Anterior cingulate cortex (tissue), 58 donors: ENCODE results near the gene GPX7.
A peak's percentile ranks its signal among the peaks of the same experiment; 100 is the strongest.
"Not testable (repeated sequence)": the region's sequence is repeated elsewhere in the genome, so short reads cannot be mapped to it uniquely, and the experiment has no call there.

ENCODE experiments used
- DNase-seq, 58 donors: peaks; one replicate each; lab custom pipeline; 2025; lab: John Stamatoyannopoulos, UW

The GPX7 gene

DNA sequence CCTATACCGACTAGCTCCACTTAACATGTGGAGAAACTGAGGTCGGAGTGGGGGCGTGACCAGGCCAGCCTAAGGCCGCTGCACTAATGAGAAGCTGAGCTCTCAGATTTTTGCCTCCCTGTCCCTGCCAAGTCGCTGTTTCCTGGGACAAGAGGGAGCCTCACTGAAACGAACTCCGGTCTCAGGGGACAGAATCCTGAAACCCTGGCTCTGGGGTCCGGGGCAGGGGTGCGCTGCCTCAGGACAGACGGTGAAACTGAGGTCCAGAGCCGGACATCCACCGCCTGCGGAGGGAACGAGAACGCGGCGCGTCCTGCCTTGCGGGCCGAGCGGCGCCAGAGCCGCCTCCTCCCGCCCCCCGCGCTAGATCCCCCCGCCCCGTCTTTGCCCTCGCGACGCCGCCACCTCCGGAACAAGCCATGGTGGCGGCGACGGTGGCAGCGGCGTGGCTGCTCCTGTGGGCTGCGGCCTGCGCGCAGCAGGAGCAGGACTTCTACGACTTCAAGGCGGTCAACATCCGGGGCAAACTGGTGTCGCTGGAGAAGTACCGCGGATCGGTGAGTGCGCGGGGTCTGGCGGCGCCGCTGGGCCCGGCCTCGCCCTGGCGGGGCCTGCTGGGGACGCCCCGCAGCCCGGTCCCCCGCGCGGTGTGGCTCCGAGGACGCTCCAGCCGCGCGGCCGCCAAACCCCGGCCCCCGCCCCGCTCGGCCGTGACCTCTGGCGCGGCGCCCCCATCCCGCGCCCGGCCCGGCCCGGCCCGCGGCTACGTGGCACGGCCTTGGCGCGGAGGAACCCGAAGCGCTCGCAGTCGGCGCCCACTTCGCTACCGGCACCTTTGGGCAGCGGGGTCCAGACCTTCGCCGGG, at the start of gene GPX7:
Gene GPX7, plus strand, starts transcription at position 381 of the 865 bp plus-strand sequence. Its CDS starts 39 bp downstream, at position 420.
- DNase-seq: peak in 47 of 58 donors; percentile 2 to 56 (median 28)

DNA sequence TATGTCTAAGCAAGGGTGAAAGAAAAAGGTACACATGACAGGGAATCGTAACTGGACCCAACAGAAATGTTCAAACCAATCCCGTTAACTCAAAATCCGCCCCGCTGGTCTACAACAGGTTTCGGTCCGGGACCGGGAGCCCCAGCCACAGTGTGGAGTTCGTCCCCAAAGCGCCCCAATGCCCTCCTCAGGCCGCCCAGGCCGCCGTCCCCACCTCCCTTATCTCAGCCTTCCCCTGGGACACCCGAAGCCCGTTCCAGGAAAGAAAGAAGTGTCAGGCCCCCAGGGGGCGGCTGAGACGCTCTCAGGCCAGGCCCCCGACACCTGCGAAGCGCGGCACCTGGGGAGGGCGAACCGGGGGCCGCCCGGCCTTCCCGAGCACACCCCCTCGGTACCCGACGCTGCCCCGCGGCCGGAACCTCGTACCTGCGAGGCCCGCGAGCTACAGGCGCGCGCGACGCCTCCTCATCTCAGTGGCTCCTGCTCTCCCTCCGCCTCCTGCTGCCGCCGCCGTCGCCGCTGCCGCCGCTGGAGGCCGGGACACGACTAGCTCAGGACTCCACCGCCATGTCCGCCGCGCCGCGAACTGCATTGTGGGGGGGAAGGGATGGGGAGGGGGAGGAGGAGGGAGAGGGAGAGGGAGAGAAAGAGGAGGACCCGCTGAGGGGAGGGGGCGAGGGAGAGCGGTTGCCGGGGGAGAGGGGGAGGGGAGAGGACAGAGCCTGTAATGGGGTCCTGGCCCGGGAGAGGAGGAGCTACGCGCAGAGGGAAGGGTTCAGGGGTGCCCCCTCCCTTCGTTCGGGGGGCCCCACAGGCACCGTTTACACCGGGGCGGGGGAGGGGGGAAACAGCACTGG, 49.4 kb upstream of the GPX7 start, which contains the start of gene TUT4:
Gene TUT4, minus strand, starts transcription at position 588 of the 857 bp plus-strand sequence. CDS start 26,812 bp downstream, outside the sequence.
- DNase-seq: peak; percentile 30 to 90 (median 79)

DNA sequence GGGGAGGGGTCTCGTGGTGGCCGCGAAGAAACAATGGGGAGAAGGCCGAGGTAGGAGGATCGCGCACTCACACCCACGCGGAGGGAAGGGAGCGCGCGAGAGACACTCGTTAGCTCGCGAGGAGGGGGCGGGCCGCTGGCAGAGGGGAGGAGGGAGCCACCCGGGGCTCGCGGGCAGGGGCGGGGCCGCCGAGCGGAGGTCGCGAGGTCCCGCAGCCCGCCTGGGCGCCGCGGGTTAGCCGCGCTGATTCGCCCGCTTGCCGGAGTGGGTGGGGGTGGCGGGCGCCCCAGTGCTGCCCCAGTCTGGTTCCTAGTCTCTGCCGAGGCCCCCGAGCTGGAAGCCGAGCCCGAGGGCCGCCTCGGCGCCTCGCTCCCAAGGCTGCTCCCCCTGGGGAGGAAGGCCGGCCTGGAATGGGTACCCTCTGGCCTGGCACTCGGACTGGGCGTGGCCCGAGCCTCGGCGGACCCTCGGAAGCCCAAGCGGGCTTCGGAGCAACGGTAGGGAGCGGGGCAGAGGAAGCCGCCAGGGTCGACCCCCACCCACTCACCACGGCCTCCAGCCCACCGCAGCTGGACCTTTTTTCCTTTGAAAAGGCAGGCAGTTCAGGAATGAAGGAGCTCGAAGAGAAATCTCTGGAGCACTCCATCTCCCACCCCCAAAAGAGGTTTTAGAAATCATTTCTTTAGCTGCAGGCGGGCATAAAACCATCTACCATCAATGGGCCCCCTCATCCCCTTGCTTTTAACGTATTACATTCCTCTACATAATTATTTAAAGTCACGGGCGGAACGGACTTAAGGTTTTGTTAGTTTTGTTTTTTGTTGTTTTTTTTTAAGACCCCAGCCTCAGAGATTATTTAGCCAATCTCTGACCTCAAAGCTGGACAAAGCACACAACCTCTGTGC, 48.6 kb upstream of the GPX7 start:
- peak in 54 of 58 donors; percentile 43 to 90 (median 79) for DNase-seq

DNA sequence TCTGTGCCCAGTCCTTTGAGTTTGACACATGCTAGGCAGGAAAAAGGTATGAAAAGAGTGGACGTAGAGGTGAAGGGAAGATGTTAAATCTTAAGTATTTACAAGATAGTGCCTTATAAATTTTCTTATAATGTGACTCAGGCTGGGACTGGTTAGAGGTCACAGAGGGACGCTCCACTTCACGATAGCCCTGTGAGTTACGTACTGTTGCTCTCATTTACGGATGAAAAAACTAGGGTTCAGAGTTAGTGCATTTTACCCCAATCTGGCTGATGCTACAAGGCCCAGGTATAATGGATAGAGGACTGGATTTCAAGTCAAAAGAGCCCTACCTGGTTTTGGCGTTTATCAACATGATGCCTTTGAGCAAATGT, 47.9 kb upstream of the GPX7 start:
- no peak for DNase-seq

DNA sequence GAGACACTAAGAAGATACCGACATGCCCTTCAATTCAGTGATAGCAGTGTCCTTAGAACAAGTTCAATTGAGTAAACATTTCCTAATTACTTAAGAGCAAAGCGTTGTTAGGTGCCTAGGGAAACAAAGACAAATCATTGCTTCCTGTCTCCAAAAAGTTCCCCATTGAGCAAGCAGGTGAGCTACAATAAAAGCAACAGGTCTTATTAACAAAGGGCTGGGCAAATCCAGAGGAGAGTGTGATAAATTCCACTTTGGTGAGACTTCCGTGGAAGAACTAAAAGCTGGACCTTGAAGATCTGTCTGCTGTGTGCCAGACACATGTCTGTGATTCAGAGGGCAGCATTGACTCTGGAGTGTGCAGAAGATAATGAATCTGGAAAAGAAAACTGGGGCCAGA, 47.4 kb upstream of the GPX7 start:
- no peak for DNase-seq

DNA sequence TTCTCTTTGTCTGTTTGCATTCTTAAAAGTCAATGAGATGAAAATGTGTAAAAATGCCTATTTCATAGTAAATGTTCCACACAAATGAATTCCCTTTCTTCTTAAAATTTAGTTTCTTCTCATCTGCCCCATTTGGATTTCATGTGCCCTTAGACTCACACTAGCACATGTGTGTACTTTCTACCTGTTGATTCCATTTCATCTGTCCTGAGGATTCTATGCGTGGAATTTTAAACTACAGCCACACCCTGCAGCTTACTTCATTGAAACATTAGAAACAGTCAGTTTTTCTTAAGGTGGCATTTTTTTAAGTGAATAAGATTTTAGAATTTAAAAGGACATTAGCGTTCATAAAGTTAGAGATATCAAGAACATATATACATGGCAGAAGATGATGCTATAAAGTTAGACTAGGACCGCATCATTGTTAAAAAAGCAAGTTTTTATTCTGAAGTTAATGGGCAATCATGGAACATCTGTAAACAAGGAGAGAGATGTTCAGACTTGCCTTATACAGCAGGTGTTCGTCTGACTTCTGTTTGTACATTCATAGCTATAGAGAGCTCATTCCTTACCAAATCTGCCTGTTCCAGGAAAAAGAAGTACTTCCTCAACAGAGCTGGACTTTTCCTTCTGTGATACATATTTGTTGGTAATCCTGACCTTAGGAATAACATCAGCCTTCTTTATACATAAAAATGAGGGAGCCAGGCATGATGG, 45.4 kb upstream of the GPX7 start:
- DNase-seq: no peak

DNA sequence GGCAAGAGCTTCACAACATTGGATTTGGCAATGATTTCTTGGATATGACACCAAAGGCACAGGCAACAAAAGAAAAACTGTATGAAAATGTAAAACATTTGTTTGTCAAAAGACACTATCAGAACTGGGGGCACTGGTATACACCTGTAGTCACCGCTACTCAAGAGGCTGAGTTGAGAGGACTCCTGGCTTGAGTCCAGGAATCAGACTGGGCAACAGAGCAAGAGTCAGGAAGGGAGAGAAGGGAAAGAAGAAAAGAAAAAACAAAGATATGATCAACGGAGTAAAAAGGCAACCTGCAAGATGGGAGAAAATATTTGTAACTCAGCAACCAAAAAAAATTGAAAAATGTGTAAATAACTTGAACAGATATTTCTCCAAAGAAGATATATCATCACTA, 43.2 kb upstream of the GPX7 start:
- DNase-seq: no peak

DNA sequence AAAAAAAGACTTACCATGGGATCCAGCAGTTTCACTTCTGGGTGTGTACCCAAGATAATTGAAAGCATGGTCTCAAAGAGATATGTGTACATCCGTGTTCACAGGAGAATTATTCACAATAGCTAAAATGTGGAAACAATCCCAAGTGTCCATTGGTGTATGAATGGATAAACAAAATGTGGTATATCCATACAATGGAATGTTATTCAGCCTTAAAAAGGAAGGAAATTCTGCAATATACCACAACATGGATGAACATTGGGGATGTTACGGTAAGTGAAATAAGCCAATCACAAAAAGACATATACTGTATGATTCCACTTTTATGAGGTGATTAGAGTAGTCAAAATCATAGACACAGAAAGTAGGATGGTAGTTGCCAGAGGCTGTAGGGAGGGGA, 42.3 kb upstream of the GPX7 start:
- no peak for DNase-seq

DNA sequence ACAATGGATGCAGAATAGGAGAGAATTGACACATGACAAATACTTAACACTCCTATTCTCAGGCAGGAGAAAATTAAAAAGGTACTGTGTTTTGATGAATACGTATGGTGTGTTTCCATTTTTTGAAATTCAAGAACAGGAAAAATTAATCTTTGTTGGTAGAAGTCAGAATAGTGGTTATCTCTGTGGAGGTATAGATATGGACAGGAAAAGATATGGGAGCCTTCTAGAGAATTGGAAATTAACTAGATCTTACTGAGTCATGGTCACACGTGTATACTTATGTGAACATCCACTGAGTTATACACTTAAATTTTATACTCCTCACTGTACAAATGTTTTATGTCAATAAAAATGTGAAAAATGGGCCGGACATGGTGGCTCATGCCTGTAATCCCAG, 39.4 kb upstream of the GPX7 start:
- DNase-seq: no peak

DNA sequence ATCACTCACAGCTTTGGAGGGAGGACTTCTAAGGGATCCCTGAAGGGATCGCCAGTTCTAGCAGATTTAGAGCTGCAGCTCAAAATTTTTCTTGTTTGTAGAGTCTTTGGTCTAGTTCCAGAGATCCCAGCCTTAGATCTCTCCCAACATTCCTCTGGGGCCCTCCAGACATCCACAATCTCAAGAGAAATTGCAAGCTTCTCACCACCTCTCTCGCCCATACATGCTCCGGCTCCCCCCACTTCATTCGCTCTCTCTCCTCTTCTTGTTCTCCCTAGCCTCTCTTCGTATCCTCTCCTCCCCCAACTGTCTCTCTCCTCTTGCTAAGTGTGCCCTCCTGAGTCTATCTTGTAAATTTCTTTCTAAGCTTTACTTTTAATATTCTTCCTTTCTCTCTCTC, 34.2 kb upstream of the GPX7 start:
- DNase-seq: no peak

DNA sequence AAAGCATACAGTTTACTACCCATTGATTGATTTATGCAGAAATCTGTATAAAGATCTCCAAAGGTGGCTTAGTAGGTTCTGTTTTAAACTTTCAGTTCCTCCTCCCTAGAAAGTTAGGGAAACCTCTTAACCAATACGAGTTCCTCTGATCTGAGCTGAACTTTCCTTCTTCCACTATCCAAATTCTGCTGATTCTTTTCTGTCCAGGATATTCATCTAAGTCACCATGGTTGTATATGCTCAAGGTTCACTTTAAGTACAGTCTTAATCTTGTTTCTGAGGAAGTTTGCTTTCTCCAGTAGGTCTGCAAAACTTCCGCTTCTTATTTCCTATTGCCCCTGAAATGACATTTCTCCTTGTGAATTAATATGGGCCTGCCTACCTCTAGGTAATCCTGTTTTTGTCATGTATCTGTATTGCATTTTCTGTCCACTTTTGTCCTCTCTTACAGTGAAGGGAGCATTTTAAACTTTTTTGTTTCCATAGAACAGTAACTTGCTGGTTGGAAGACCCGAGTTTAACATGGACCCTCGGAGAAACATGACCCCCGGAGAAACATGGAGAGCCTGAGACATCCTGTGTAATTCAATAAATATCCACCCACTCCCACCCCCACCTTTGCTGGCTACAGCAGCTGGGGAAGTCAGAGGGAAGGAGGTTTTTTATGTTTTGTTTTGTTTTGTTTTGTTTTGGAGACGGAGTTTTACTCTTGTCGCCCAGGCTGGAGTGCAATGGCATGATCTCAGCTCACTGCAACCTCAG, 32.5 kb upstream of the GPX7 start:
- no peak for DNase-seq

DNA sequence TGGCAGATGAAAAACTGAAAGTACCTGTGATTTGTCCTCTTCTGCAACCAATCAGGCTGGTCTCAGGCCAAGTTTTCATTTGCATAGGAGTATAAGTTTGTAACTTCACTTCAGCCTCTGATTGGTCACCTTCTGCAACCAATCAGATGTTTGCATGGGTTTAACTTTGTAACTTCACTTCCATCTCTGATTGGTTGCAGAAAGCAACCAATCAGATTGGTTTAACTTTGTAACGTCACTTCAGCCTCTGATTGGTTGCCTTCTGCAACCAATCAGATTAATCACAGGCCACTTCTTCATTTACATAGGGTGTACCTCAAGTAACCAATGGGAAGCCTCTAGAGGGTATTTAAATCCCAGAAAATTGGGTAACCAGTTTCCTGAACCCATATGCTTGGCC, 30.4 kb upstream of the GPX7 start:
- DNase-seq: no peak

DNA sequence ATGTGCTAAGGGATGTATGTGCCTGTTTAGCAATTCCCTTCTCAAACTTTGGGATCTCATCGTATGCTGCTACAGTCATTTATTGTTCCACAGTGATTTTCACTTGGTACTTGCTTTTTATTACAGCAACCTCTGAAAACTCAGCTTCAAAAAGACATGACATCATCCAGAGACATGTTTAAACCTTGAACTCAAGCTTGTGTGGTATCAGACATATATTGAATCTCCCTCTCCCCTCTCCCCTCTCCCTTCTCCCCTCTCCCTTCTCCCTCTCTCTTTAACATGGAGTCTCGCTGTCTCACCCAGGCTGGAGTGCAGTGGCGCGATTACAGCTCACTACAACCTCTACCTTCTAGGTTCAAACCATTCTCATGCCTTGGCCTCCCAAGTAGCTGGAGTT, 29.8 kb upstream of the GPX7 start:
- DNase-seq: no peak

DNA sequence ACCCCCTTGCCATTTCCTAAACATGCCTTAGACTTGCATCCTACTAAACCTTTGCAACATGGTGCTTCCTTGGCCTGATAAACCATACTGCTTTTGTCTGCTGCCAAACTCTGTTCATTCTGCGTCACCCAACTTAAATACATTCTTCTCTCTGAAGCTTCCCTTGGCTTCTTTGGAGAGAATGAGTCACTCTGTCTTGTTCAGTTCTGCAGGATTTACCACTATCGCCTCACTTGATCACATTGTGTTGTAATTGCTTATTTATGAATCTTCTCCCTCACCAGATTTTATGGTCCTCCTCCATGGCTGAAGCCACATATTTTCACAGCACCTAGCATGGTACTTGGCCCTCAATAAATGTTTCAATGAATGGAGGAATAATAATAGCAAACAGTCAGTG, 27.6 kb upstream of the GPX7 start:
- DNase-seq: no peak

DNA sequence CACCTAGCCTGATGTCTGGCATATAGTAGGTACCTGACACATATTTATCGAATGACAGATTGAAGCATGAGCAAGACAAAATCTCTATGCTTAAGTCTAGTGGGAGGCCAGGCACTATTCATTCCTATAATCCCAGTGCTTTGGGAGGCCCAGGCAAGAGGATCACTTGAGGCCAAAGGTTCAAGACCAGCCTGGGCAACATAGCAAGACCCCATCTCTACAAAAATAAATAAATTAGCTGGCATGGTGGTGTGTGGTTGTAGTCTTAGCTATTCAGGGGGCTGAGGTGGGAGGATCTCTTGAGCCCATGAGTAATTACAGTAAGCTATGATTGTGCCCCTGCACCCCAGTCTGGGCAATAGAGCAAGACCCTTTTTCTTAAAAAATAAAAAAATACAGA, 26.1 kb upstream of the GPX7 start:
- DNase-seq: no peak

DNA sequence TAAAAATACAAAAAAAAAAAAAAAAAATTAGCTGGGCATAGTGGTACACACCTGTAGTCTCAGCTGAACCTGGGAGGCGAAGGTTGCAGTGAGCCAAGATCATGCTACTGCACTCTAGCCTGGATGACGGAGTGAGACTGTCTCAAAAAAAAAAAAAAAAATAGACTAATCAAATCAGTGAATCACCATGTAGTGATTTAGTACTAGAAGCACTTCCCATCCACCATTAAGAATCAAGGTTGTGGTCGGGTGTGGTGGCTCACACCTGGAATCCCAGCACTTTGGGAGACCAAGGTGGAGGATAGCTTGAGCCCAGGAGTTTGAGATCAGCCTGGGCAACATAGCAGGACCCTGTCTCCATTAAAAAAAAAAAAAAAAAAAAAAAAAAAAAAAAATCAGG, 24.1 kb upstream of the GPX7 start:
- DNase-seq: not testable (repeated sequence)

DNA sequence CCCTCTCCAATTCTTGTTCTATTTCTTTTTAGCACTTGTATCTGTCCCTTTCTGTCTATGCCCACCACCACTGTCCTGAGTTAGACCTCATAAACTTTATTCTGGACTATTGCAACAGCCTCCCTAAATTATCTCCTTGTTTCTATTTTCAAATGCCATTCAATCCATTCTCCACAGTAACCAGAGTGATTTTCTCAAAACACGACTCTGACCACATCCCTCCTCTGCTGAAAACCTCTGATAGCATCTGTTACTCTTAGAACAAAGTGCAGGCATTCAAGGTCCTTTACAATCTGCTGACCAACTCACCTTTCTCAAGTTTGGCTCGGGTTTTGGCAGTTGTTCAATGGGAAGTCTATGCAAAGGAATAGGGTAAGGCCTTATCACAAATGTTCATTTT, 22.8 kb upstream of the GPX7 start:
- no peak for DNase-seq

DNA sequence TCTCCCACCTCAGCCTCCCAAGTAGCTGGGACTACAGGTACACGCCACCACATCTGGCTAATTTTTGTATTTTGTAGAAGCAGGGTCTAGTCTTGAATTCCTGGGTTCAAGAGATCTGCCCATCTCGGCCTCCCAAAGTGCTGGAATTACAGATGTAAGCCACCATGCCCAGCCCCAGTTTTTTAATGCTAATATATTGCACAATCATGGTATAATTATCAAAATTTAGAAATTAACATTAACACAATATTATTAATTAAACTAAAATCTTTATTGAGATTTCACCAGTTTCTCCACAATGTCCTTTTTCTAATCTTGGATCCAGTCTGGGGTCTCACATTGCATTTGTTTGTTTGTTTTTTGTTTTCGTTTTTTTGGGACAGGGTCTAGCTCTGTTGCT, 21.9 kb upstream of the GPX7 start:
- DNase-seq: no peak

DNA sequence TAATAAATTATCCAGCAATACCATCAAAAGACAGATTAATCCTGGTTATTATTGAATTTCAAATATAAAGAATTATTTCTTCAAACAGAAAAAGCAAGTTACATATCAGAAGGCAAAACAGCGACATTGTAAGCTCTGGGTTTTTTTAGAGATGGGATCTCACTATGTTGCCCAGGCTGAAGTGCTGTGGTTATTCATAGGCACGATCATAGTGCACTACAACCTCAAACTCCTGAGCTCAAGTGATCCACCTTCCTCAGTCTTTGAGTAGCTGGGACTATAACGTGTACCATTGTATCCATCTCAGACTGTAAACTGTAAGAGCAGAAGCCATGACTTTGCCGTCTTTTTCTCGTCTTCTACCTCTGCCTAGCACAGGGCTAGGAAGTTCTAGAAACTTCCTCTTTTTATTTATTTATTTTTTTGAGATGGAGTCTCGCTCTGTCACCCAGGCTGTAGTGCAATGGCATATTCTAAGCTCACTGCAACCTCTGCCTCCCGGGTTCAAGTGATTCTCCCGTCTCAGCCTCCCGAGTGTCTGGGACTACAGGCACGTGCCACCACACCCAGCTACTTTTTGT, 20.0 kb upstream of the GPX7 start:
- DNase-seq: no peak
